Panc1 (cell line): ENCODE measurements around the gene EXD3.

Experiments
- SIN3A ChIP-seq: IDR thresholded peaks from 2 replicates; pipeline ENCODE4 v1.6.1; 2012; ENCODE audit warnings: low read depth, mild to moderate bottlenecking, low read length, moderate library complexity, borderline replicate concordance; ENCODE audit not compliant: insufficient read depth
- TF ChIP-seq, protein P1 (sequence below): fragments of 450-650 bp; IDR thresholded peaks from 2 replicates; pipeline ENCODE4 v1.5.1; 2017; ENCODE audit warnings: mild to moderate bottlenecking

DNA sequence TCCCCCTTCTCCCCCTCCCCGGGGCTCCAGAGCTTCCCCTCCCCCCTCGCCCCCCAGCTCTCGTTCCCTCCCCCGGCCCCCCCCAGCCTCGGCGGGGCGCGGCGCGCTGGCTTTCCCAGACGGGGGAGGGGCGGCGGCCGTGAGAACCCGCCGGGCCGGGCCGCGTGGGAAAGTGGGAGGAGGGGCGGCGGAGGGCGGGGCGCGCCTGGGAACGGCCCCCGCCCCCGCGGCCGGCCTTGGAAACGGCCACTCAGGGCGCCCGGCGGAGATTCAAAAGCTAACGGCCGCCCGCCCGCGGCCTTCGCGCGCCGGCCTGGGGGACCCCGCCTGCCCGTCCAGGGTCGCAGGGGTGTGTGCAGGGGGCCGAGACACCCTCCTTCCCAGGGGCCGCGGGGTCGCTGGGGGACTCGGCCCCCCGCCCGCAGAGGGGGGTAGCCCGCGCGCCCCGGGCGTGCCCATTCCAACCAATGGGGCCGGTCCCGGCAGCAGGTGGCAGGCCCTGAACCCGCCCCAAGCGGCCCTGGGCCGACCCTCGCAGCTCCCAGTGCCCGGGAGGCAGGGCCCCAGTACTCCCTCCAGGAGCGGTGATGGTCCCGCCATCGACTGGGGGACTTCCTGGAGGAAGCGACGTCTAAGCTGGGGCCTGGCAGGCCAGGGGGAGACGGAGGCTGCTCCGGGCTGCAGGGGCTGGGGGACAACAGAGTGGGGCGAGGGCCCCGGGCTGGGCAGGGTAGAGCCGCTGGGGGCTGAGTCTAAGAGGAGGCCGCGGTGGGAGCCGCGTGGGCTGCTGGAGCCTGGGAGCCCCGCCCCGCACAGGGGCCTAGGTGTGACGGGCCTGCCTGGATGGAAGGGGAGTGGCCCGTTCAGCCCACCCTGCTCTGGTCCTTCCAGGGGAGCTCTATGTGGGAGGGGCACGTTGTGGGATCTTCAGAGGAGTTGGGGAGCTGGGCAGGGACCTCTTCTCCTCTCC, 106.7 kb downstream of the EXD3 start:
- TF ChIP-seq, protein P1, sequence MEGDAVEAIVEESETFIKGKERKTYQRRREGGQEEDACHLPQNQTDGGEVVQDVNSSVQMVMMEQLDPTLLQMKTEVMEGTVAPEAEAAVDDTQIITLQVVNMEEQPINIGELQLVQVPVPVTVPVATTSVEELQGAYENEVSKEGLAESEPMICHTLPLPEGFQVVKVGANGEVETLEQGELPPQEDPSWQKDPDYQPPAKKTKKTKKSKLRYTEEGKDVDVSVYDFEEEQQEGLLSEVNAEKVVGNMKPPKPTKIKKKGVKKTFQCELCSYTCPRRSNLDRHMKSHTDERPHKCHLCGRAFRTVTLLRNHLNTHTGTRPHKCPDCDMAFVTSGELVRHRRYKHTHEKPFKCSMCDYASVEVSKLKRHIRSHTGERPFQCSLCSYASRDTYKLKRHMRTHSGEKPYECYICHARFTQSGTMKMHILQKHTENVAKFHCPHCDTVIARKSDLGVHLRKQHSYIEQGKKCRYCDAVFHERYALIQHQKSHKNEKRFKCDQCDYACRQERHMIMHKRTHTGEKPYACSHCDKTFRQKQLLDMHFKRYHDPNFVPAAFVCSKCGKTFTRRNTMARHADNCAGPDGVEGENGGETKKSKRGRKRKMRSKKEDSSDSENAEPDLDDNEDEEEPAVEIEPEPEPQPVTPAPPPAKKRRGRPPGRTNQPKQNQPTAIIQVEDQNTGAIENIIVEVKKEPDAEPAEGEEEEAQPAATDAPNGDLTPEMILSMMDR: no peak
- TF ChIP-seq SIN3A: no peak
